SK-N-MC (cell line): ENCODE data around the gene SPECC1.

Experiments
- EZH2 ChIP-seq: fragments of 200-600 bp; sonication (generic); IDR thresholded peaks from one replicate; pipeline ENCODE4 v1.6.1; 2017; ENCODE audit warnings: antibody characterized with exemption
- FOXP2 ChIP-seq: optimal IDR thresholded peaks from 2 replicates; pipeline ENCODE3; 2011; ENCODE audit warnings: mild to moderate bottlenecking, moderate library complexity; ENCODE audit not compliant: insufficient read depth; ENCODE audit errors: extremely low read length, control extremely low read depth
- POLR2AphosphoS5 ChIP-seq: IDR thresholded peaks from 2 replicates; pipeline ENCODE4 v1.6.1; 2012; ENCODE audit warnings: mild to moderate bottlenecking, low read depth, low read length, borderline replicate concordance

- TF ChIP-seq POLR2AphosphoS5 (no peak), EZH2 (no peak), FOXP2 (no peak)
These were observed 29.0 kb upstream of the SPECC1 start for GRCh38 chr17:19979917-19980770.
